Posterior cingulate gyrus (tissue), 11 donors: ENCODE data around the gene PDK2.
"Not testable (repeated sequence)": the region's sequence is repeated elsewhere in the genome, so short reads cannot be mapped to it uniquely, and the experiment has no call there.

Experiments used
- DNase-seq, 10 donors: peaks; one replicate each; pipeline versions ENCODE4 v3.0.0 to v3.0.0-alpha.2; 2020 to 2021; ENCODE audit warnings: mixed read lengths in 3 of 10
- intact Hi-C: fragments of 100-400 bp; cut with DNase I; formaldehyde crosslinking; loops from one replicate; pipeline ENCODE4 v1.15.1; 2023

PDK2 gene

DNA sequence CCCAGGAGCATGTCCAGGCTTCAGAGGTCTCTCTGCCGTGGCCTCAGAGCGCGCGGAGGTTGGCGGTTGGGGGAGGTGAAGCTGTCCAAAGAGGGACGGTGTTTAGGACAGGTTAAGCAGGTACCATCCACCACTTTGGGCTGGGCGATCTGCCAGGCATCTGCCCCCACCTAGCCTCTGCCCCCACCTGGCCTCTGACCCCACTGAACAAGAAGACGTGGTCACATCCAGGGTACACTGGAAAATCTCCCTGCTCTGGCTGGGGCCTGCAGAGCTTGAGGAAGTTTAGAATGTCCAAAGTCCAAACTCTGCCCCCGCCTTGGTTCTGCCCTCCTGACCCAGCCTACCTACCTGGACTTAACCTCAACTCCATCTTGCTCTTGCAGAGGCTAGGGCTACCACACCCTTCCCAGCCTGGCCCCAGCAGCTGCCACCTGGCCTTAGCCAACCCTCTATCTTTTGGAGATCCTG is 37.6 kb upstream of the PDK2 start:
- intact Hi-C loops = no loop called here
- DNase-seq = peak in 2 of 10 donors; percentile 71 to 83

DNA sequence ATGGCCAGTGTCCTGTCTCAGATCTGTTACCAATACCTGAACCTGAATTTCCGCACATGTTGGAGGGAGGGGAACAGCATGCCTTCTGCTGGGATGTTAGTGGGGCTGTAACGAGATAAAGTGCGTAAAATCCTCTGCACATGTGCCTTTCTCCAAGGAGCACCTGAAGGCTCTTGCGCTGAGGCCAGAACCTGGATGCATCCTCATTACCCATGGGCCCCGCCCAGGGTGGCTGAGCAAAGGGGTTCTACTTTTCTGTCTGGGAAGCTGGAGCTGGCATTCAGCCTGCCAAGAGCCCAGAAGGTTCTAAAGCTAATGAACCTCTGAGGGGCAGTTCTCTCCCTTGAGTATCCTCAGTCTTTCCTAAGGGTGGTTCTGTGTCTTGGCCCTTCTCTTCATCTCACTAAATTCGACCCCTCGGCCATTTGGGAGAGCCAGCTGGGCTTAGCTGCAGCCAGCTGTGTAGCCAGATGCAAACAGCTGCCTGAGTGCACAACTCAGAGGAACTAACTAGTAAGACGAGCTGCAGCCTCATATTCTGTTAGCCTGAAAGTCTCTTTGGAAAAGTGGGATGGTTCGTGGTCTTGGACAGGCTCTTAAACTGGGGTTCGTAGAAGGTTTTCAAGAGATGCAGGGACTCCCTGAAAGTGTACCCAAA is 36.7 kb upstream of the PDK2 start:
- intact Hi-C loops = no loop called here
- DNase-seq = peak in 2 of 10 donors; percentile 31 to 70

- intact Hi-C loops = no loop called here
- peak in 2 of 10 donors; percentile 32 to 76 for DNase-seq
Observed at GRCh38 chr17:50059256-50059655, 35.9 kb upstream of the PDK2 start.

GRCh38 chr17:50059759-50060273 is 35.3 kb upstream of the PDK2 start:
- intact Hi-C loops = no loop called here
- peak in 2 of 10 donors; percentile 64 to 73 for DNase-seq

DNA sequence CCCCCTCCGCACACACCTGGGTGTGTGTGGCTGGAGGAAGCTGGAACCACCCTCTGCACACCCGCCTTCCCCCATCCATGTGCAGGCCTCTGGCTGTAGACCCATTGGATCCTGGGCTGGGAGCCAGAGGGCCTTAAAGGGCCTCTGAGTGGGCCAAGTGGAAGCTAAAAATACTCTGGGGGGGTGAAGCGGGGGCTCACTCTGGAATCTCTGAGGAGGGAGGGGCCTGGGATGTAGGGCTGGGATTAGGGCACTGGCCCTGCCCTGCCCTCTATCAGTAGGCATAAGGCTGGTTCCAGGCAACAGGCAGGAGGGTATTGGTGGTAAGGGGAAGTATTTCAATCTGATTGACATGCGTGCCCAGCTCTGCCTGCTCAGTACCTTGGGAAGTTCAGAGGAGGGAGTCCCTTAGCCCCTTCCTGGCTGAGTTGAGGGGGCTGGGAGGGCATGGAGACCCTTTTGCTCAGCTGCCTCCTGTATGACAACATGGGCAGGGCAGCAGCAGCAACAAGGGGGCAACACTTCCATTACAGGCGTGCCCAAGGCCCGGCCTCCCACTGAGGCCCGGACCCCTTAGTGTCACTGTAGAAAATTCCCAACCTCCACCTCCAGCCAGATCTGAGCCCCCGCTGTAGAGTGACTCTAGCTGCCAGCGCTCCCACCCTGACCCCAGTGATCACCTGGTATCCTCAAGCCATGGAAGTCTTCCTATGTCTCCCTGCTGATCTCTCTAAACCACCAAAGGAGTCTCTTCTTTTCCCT is 34.0 kb upstream of the PDK2 start:
- peak in 3 of 10 donors; percentile 30 to 80 (median 80) for DNase-seq
- intact Hi-C loops = no loop called here

- intact Hi-C loops = not testable (repeated sequence)
- DNase-seq = peak in 2 of 10 donors; percentile 54 to 71
Observed at GRCh38 chr17:50061713-50062045, 33.5 kb upstream of the PDK2 start.

GRCh38 chr17:50062293-50063243 is 32.6 kb upstream of the PDK2 start:
- peak in 6 of 10 donors; percentile 27 to 90 (median 65) for DNase-seq
- intact Hi-C loops = no loop called here

DNA sequence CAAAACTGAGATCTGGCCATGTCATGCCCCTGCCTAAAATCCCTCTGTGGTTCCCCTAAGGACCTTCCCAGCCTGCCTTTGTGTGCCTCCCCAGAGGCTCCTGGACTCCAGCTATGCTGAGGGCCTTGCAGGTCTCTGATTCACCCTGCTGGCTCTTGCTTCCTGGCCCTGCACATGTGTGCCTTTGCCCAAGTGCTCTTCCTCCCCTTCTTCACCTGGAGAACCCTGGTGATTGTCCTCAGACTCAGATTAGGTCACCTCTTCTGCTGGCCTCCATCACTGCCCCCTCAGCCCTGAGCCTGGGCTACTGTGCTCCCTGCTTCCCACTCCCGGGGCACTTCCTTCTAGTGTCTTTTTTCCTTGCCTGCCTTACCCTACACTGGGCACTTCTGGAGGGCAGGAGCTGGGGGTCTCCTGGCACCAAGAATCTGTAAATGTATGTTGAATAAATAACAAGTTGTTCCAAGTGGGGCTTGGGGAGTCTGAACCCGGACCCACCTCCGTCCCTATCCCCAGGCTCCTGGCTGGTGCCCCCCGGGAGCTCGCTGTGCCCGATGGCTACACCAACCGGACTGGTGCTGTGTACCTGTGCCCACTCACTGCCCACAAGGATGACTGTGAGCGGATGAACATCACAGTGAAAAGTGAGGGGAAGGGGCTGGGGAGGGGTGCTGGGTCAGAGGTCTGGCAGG is 31.4 kb upstream of the PDK2 start:
- DNase-seq = peak in 2 of 10 donors; percentile 66 to 73
- intact Hi-C loops = no loop called here

GRCh38 chr17:50064253-50065001 is 30.7 kb upstream of the PDK2 start:
- DNase-seq = peak in 8 of 10 donors; percentile 28 to 93 (median 68)
- intact Hi-C loops = no loop called here

GRCh38 chr17:50065056-50065455 is 30.1 kb upstream of the PDK2 start:
- intact Hi-C loops = no loop called here
- no peak for DNase-seq

GRCh38 chr17:50066995-50067394 is 28.2 kb upstream of the PDK2 start:
- no peak for DNase-seq
- intact Hi-C loops = no loop called here

DNA sequence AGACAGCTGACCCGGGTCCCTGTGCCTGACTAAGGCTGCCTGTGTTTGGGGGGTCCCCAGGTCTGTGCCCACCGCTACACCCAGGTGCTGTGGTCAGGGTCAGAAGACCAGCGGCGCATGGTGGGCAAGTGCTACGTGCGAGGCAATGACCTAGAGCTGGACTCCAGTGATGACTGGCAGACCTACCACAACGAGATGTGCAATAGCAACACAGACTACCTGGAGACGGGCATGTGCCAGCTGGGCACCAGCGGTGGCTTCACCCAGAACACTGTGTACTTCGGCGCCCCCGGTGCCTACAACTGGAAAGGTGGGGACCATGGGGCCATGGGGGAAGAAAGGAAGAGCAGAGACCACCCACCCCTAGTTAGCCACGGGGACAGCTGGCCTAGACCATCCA is 27.2 kb upstream of the PDK2 start:
- intact Hi-C loops = no loop called here
- peak in 2 of 10 donors; percentile 60 to 72 for DNase-seq

- DNase-seq = peak in 2 of 10 donors; percentile 70 to 73
- intact Hi-C loops = no loop called here
Observed at GRCh38 chr17:50070908-50071680, 24.1 kb upstream of the PDK2 start.

- intact Hi-C loops = no loop called here
- peak in 1 of 10 donors; percentile 3 for DNase-seq
Observed at GRCh38 chr17:50071692-50072091, 23.5 kb upstream of the PDK2 start.

GRCh38 chr17:50072130-50072529 is 23.0 kb upstream of the PDK2 start:
- DNase-seq = peak in 2 of 10 donors; percentile 45 to 49
- intact Hi-C loops = no loop called here

DNA sequence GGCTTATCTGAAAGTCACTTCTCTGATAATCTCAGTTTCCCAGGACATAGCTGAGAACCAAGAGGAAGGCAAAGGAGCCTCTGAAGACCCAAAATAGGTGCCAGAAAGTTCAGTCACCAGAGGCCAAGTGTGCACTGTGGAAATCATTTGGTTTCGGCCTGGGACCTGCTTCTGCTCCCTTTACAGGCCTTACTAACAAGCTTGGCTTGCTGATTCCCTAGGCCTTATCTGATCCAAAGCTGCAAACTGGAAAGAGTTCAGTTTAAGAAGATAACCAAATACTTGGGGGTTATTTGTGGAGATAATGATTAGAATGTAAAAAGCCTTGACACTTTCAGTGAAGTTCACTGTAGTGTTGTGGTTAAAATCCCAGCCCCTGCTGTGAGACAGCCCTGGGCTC is 22.2 kb upstream of the PDK2 start:
- intact Hi-C loops = no loop called here

DNA sequence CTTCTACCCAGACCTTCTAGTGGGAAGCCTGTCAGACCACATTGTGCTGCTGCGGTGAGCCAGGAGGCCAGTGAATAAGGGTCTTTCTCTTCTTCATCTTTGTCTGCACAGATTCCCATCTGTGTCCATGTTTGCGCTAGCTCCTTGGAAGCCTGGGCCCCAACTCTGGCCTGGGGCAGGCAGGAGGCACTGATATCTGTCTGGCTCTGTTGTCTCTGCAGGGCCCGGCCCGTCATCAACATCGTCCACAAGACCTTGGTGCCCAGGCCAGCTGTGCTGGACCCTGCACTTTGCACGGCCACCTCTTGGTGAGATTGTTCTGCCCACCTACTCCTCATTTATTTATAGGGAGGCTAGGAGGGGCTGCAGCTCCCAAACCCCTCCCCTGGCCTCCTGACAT is 20.9 kb upstream of the PDK2 start:
- intact Hi-C loops = no loop called here
- DNase-seq = peak in 2 of 10 donors; percentile 53 to 75

More for the DNA sequence above, 22.2 kb upstream of the PDK2 start:
- DNase-seq = peak in 1 of 10 donors; percentile 18

GRCh38 chr17:50075446-50076032 is 19.6 kb upstream of the PDK2 start:
- intact Hi-C loops = no loop called here
- peak in 2 of 10 donors; percentile 55 to 67 for DNase-seq
